HEK293 (cell line): ENCODE results near the gene ARHGEF12.
A peak's percentile ranks its signal among the peaks of the same experiment; 100 is the strongest.

Experiments
- CTCF ChIA-PET: fragments of 350-600 bp; formaldehyde crosslinking; extraction: SDS; loops from one replicate; lab custom pipeline; 2021; ENCODE audit warnings: antibody characterized with exemption; lab: Yijun Ruan, JAX
- POLR2A ChIA-PET: fragments of 300-600 bp; formaldehyde crosslinking; extraction: SDS; loops from one replicate; lab custom pipeline; 2020; ENCODE audit warnings: antibody characterized with exemption, inconsistent platforms; lab: Yijun Ruan, JAX
- H3K27ac ChIP-seq: fragments of 200-500 bp; sonication (Bioruptor generic); 2 replicates; pipeline ENCODE4 v1.5.1; 2014; ENCODE audit warnings: low read depth, low read length, control low read depth, inconsistent platforms; ENCODE audit errors: extremely low read depth
- H3K36me3 ChIP-seq, 2 experiments: fragments of 200-500 bp in 1 of 2; sonication (Bioruptor generic) in 1 of 2; 1 replicate in 1 of 2; 2 replicates in 1 of 2; pipeline ENCODE4 v1.5.1; 2014 to 2017; ENCODE audit warnings: inconsistent platforms in 2 of 2, low read length in 2 of 2; ENCODE audit not compliant: control insufficient read depth in 2 of 2, insufficient read depth in 1 of 2
- H3K4me1 ChIP-seq: fragments of 200-500 bp; sonication (Bioruptor generic); 2 replicates; pipeline ENCODE4 v1.5.1; 2014; ENCODE audit warnings: mild to moderate bottlenecking, low read length, inconsistent platforms; ENCODE audit not compliant: control insufficient read depth, insufficient read depth
- H3K4me3 ChIP-seq: 2 replicates; pipeline ENCODE4 v1.5.1; 2011; ENCODE audit warnings: low read depth, mild to moderate bottlenecking, control low read depth, low read length, moderate library complexity
- H3K9me3 ChIP-seq: fragments of 200-500 bp; sonication (Bioruptor generic); 2 replicates; pipeline ENCODE4 v1.5.1; 2014; ENCODE audit warnings: low read depth, low read length, inconsistent platforms; ENCODE audit not compliant: control insufficient read depth, insufficient read depth
- KLF7 ChIP-seq: fragments of 450-650 bp; formaldehyde crosslinking; IDR thresholded peaks from 2 replicates; pipeline ENCODE4 v1.5.1; 2016; ENCODE audit warnings: missing biosample characterization, missing genetic modification characterization, borderline replicate concordance
- KLF8 ChIP-seq: fragments of 450-650 bp; formaldehyde crosslinking; IDR thresholded peaks from 2 replicates; pipeline ENCODE4 v1.5.1; 2016; ENCODE audit warnings: missing biosample characterization, missing genetic modification characterization
- OSR2 ChIP-seq: fragments of 450-650 bp; formaldehyde crosslinking; IDR thresholded peaks from 2 replicates; pipeline ENCODE4 v1.5.1; 2016; ENCODE audit warnings: missing biosample characterization, missing genetic modification characterization
- SP3 ChIP-seq: fragments of 450-650 bp; formaldehyde crosslinking; IDR thresholded peaks from 2 replicates; pipeline ENCODE4 v1.5.1; 2016; ENCODE audit warnings: missing biosample characterization, missing genetic modification characterization
- ZBTB8A ChIP-seq: fragments of 450-650 bp; formaldehyde crosslinking; IDR thresholded peaks from 2 replicates; pipeline ENCODE4 v1.5.1; 2016; ENCODE audit warnings: missing biosample characterization, missing genetic modification characterization
- ZNF169 ChIP-seq: fragments of 450-650 bp; formaldehyde crosslinking; IDR thresholded peaks from 2 replicates; pipeline ENCODE4 v1.5.1; 2016; ENCODE audit warnings: missing biosample characterization, missing genetic modification characterization
- ZNF174 ChIP-seq: fragments of 450-650 bp; formaldehyde crosslinking; IDR thresholded peaks from 2 replicates; pipeline ENCODE4 v1.5.0; 2017; ENCODE audit warnings: missing biosample characterization, mild to moderate bottlenecking, missing genetic modification characterization
- ZNF223 ChIP-seq: fragments of 450-650 bp; formaldehyde crosslinking; IDR thresholded peaks from 2 replicates; pipeline ENCODE4 v1.5.1; 2016; ENCODE audit warnings: missing biosample characterization, missing genetic modification characterization
- ZNF266 ChIP-seq: fragments of 450-650 bp; formaldehyde crosslinking; IDR thresholded peaks from 2 replicates; pipeline ENCODE4 v1.5.1; 2016; ENCODE audit warnings: missing biosample characterization, missing genetic modification characterization, low read depth
- ZNF292 ChIP-seq: fragments of 450-650 bp; formaldehyde crosslinking; IDR thresholded peaks from 2 replicates; pipeline ENCODE4 v1.5.1; 2016; ENCODE audit warnings: low read depth, missing biosample characterization, missing genetic modification characterization, borderline replicate concordance
- ZNF510 ChIP-seq: fragments of 450-650 bp; formaldehyde crosslinking; IDR thresholded peaks from 2 replicates; pipeline ENCODE4 v1.5.1; 2018; ENCODE audit warnings: mild to moderate bottlenecking, missing genetic modification characterization, missing biosample characterization; ENCODE audit not compliant: insufficient replicate concordance
- ZNF529 ChIP-seq: fragments of 450-650 bp; formaldehyde crosslinking; IDR thresholded peaks from 2 replicates; pipeline ENCODE4 v1.5.1; 2017; ENCODE audit warnings: missing genetic modification characterization, missing biosample characterization; ENCODE audit not compliant: insufficient replicate concordance
- ZNF629 ChIP-seq: fragments of 450-650 bp; formaldehyde crosslinking; IDR thresholded peaks from 2 replicates; pipeline ENCODE4 v1.5.1; 2017; ENCODE audit warnings: missing biosample characterization, missing genetic modification characterization
- ZNF654 ChIP-seq: fragments of 450-650 bp; formaldehyde crosslinking; IDR thresholded peaks from 2 replicates; pipeline ENCODE4 v1.5.1; 2016; ENCODE audit warnings: low read depth, missing biosample characterization, missing genetic modification characterization
- ZNF660 ChIP-seq: fragments of 450-650 bp; IDR thresholded peaks from 2 replicates; pipeline ENCODE4 v1.5.1; 2018; ENCODE audit warnings: missing biosample characterization, mild to moderate bottlenecking, missing genetic modification characterization
- TF ChIP-seq, protein P1 (sequence below): fragments of 450-650 bp; formaldehyde crosslinking; IDR thresholded peaks from 2 replicates; pipeline ENCODE4 v1.5.1; 2016; ENCODE audit warnings: missing biosample characterization, missing genetic modification characterization
- TF ChIP-seq, protein P2 (sequence below): fragments of 450-650 bp; formaldehyde crosslinking; IDR thresholded peaks from 2 replicates; pipeline ENCODE4 v1.5.1; 2016; ENCODE audit warnings: missing biosample characterization, missing genetic modification characterization
- TF ChIP-seq, protein P3 (sequence below): fragments of 450-650 bp; formaldehyde crosslinking; IDR thresholded peaks from 2 replicates; pipeline ENCODE4 v1.5.1; 2017; ENCODE audit warnings: missing biosample characterization, missing genetic modification characterization
- TF ChIP-seq, protein P4 (sequence below): fragments of 450-650 bp; formaldehyde crosslinking; IDR thresholded peaks from 2 replicates; pipeline ENCODE4 v1.5.1; 2016; ENCODE audit warnings: missing biosample characterization, missing genetic modification characterization, low read depth
- TF ChIP-seq, protein P5 (sequence below): fragments of 450-650 bp; formaldehyde crosslinking; IDR thresholded peaks from 2 replicates; pipeline ENCODE4 v1.5.1; 2017; ENCODE audit warnings: missing biosample characterization, missing genetic modification characterization
- TF ChIP-seq, protein P6 (sequence below): fragments of 450-650 bp; formaldehyde crosslinking; IDR thresholded peaks from 2 replicates; pipeline ENCODE4 v1.5.1; 2016; ENCODE audit warnings: missing biosample characterization, missing genetic modification characterization
- TF ChIP-seq, protein P7 (sequence below): IDR thresholded peaks from 2 replicates; pipeline ENCODE4 v1.6.1; 2011; ENCODE audit warnings: mild to moderate bottlenecking, low read depth, low read length, borderline replicate concordance

The ARHGEF12 gene

DNA sequence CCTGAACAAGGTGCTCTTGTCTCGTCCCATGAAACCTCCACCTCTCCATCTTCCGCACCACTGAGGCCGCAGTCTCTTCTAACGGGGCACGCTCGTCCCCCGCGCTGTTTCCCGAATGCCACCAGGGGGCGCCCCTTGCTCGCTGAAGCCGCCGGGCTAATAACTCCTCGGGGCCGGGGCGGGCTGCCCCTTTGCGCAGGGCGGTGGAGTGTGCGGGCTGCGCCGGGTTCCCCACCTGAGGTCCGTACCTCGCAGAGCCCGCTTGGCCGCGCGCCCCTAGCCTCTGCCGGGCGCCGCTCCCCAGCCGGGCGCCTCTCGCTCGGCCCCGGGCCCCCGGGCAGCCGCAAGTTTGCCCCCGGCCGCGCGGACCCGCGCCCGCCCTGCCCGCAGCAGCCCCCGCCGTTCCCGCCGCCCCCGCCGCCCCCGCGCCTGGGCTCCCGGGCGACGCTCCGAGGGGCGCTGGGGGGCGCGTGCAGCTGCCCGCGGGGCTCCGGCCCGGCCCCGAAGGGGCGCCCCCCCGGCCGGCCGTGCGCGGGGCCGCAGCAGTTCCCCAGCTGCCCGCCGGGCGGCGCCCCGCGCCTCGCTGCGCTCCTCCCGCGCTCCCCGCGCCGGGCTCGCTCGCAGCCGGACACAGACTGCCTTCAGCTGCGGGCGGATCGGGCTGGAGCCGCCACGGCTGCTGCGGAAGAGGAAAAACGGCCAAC, 175.1 kb downstream of the ARHGEF12 start, which contains the start of gene GRIK4:
Gene GRIK4, plus strand, starts transcription at position 633 of the 704 bp plus-strand sequence. CDS start 148,571 bp downstream, outside the sequence.
- POLR2A ChIA-PET = interaction anchor here (0.6 to 1.9 kb wide), 2 partner anchors 53 to 173 kb away, joined by 4 read pairs; no protein-coding TSS in a partner anchor
- CTCF ChIA-PET = interaction anchor here (0.5 to 5.4 kb wide), 32 partner anchors 9 to 684 kb away, joined by 3 to 59 read pairs (median 4); no protein-coding TSS in a partner anchor
- Histone ChIP-seq H3K9me3 (no peaks in the 10 kb centered on the region), H3K4me3 (peak within 1 kb of the TSS; percentile 42), H3K4me1 (no peaks in the 10 kb centered on the region), H3K36me3 (no peaks in the 10 kb centered on the region), H3K27ac (peak within 1 kb of the TSS; percentile 53; the same call in 1 of the 2 replicates)
- TF ChIP-seq ZNF223 (tag by site-specific recombination) (no peak), KLF7 (tag by site-specific recombination) (no peak), OSR2 (no peak), ZNF529 (tag by site-specific recombination) (no peak), ZNF654 (tag by site-specific recombination) (peak; percentile 87), ZBTB8A (peak; percentile 53; the same call in 1 of the 2 replicates), KLF8 (tag by site-specific recombination) (peak; percentile 46; the same call in 1 of the 2 replicates), SP3 (no peak), ZNF660 (0 out of 2 replicates have a peak, but pooled peaks have one; percentile 18), ZNF174 (tag by site-specific recombination) (no peak), ZNF629 (tag by site-specific recombination) (0 out of 2 replicates have a peak, but pooled peaks have one; percentile 14), ZNF169 (tag by site-specific recombination) (no peak), ZNF510 (no peak), ZNF292 (tag by site-specific recombination) (no peak), ZNF266 (tag by site-specific recombination) (no peak)
- TF ChIP-seq, protein P1, sequence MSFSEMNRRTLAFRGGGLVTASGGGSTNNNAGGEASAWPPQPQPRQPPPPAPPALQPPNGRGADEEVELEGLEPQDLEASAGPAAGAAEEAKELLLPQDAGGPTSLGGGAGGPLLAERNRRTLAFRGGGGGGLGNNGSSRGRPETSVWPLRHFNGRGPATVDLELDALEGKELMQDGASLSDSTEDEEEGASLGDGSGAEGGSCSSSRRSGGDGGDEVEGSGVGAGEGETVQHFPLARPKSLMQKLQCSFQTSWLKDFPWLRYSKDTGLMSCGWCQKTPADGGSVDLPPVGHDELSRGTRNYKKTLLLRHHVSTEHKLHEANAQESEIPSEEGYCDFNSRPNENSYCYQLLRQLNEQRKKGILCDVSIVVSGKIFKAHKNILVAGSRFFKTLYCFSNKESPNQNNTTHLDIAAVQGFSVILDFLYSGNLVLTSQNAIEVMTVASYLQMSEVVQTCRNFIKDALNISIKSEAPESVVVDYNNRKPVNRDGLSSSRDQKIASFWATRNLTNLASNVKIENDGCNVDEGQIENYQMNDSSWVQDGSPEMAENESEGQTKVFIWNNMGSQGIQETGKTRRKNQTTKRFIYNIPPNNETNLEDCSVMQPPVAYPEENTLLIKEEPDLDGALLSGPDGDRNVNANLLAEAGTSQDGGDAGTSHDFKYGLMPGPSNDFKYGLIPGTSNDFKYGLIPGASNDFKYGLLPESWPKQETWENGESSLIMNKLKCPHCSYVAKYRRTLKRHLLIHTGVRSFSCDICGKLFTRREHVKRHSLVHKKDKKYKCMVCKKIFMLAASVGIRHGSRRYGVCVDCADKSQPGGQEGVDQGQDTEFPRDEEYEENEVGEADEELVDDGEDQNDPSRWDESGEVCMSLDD (tag by site-specific recombination) = no peak
- TF ChIP-seq, protein P2, sequence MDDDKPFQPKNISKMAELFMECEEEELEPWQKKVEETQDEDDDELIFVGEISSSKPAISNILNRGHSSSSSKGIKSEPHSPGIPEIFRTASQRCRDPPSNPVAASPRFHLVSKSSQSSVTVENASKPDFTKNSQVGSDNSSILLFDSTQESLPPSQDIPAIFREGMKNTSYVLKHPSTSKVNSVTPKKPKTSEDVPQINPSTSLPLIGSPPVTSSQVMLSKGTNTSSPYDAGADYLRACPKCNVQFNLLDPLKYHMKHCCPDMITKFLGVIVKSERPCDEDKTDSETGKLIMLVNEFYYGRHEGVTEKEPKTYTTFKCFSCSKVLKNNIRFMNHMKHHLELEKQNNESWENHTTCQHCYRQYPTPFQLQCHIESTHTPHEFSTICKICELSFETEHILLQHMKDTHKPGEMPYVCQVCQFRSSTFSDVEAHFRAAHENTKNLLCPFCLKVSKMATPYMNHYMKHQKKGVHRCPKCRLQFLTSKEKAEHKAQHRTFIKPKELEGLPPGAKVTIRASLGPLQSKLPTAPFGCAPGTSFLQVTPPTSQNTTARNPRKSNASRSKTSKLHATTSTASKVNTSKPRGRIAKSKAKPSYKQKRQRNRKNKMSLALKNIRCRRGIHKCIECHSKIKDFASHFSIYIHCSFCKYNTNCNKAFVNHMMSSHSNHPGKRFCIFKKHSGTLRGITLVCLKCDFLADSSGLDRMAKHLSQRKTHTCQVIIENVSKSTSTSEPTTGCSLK (tag by site-specific recombination) = no peak
- TF ChIP-seq, protein P3, sequence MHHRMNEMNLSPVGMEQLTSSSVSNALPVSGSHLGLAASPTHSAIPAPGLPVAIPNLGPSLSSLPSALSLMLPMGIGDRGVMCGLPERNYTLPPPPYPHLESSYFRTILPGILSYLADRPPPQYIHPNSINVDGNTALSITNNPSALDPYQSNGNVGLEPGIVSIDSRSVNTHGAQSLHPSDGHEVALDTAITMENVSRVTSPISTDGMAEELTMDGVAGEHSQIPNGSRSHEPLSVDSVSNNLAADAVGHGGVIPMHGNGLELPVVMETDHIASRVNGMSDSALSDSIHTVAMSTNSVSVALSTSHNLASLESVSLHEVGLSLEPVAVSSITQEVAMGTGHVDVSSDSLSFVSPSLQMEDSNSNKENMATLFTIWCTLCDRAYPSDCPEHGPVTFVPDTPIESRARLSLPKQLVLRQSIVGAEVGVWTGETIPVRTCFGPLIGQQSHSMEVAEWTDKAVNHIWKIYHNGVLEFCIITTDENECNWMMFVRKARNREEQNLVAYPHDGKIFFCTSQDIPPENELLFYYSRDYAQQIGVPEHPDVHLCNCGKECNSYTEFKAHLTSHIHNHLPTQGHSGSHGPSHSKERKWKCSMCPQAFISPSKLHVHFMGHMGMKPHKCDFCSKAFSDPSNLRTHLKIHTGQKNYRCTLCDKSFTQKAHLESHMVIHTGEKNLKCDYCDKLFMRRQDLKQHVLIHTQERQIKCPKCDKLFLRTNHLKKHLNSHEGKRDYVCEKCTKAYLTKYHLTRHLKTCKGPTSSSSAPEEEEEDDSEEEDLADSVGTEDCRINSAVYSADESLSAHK = no peak
- TF ChIP-seq, protein P4, sequence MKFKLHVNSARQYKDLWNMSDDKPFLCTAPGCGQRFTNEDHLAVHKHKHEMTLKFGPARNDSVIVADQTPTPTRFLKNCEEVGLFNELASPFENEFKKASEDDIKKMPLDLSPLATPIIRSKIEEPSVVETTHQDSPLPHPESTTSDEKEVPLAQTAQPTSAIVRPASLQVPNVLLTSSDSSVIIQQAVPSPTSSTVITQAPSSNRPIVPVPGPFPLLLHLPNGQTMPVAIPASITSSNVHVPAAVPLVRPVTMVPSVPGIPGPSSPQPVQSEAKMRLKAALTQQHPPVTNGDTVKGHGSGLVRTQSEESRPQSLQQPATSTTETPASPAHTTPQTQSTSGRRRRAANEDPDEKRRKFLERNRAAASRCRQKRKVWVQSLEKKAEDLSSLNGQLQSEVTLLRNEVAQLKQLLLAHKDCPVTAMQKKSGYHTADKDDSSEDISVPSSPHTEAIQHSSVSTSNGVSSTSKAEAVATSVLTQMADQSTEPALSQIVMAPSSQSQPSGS (tag by site-specific recombination) = no peak
- TF ChIP-seq, protein P5, sequence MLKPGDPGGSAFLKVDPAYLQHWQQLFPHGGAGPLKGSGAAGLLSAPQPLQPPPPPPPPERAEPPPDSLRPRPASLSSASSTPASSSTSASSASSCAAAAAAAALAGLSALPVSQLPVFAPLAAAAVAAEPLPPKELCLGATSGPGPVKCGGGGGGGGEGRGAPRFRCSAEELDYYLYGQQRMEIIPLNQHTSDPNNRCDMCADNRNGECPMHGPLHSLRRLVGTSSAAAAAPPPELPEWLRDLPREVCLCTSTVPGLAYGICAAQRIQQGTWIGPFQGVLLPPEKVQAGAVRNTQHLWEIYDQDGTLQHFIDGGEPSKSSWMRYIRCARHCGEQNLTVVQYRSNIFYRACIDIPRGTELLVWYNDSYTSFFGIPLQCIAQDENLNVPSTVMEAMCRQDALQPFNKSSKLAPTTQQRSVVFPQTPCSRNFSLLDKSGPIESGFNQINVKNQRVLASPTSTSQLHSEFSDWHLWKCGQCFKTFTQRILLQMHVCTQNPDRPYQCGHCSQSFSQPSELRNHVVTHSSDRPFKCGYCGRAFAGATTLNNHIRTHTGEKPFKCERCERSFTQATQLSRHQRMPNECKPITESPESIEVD (tag by site-specific recombination) = no peak
- TF ChIP-seq, protein P6, sequence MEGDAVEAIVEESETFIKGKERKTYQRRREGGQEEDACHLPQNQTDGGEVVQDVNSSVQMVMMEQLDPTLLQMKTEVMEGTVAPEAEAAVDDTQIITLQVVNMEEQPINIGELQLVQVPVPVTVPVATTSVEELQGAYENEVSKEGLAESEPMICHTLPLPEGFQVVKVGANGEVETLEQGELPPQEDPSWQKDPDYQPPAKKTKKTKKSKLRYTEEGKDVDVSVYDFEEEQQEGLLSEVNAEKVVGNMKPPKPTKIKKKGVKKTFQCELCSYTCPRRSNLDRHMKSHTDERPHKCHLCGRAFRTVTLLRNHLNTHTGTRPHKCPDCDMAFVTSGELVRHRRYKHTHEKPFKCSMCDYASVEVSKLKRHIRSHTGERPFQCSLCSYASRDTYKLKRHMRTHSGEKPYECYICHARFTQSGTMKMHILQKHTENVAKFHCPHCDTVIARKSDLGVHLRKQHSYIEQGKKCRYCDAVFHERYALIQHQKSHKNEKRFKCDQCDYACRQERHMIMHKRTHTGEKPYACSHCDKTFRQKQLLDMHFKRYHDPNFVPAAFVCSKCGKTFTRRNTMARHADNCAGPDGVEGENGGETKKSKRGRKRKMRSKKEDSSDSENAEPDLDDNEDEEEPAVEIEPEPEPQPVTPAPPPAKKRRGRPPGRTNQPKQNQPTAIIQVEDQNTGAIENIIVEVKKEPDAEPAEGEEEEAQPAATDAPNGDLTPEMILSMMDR = peak; percentile 90
- TF ChIP-seq, protein P7, sequence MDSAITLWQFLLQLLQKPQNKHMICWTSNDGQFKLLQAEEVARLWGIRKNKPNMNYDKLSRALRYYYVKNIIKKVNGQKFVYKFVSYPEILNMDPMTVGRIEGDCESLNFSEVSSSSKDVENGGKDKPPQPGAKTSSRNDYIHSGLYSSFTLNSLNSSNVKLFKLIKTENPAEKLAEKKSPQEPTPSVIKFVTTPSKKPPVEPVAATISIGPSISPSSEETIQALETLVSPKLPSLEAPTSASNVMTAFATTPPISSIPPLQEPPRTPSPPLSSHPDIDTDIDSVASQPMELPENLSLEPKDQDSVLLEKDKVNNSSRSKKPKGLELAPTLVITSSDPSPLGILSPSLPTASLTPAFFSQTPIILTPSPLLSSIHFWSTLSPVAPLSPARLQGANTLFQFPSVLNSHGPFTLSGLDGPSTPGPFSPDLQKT = no peak
